MM.1S (cell line): ENCODE results near the gene RBFOX2.

ENCODE experiments used
- EZH2 ChIP-seq: fragments of 300-600 bp; sonication (generic); optimal IDR thresholded peaks from 2 replicates; pipeline ENCODE3; 2017; ENCODE audit warnings: low read depth, mild to moderate bottlenecking, antibody characterized with exemption, low read length, mixed read lengths
- TF ChIP-seq, protein P1 (sequence below): fragments of 300-600 bp; sonication (generic); IDR thresholded peaks from 2 replicates; pipeline ENCODE4 v1.5.1; 2016; ENCODE audit warnings: antibody characterized with exemption, low read length, mixed read lengths

DNA sequence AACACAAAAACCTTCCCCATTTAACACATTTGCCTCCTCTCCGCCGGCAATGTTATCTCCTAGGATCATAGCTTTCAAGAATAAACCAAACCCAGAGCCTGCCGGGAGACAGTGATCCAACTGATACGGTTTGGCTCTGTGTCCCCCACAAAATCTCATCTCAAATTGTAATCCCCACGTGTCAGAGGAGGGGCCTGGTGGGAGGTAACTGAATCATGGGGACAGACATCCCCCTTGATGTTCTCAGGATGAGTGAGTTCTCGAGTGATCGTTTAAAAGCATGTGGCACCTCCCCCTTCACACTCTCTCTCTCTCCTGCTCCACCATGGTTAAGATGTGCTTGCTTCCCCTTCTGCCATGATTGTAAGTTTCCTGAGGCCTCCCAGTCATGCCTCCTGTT, 33.3 kb downstream of the RBFOX2 start:
- TF ChIP-seq, protein P1, sequence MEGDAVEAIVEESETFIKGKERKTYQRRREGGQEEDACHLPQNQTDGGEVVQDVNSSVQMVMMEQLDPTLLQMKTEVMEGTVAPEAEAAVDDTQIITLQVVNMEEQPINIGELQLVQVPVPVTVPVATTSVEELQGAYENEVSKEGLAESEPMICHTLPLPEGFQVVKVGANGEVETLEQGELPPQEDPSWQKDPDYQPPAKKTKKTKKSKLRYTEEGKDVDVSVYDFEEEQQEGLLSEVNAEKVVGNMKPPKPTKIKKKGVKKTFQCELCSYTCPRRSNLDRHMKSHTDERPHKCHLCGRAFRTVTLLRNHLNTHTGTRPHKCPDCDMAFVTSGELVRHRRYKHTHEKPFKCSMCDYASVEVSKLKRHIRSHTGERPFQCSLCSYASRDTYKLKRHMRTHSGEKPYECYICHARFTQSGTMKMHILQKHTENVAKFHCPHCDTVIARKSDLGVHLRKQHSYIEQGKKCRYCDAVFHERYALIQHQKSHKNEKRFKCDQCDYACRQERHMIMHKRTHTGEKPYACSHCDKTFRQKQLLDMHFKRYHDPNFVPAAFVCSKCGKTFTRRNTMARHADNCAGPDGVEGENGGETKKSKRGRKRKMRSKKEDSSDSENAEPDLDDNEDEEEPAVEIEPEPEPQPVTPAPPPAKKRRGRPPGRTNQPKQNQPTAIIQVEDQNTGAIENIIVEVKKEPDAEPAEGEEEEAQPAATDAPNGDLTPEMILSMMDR, result no peak
- no peak for TF ChIP-seq EZH2
